ENCODE measurements around the gene NDRG4. TPM values are rescaled to one million over a fixed set of nuclear protein-coding genes. Genes with fewer than 3 reads are reported as not detected.
"Not testable (repeated sequence)": the region's sequence is repeated elsewhere in the genome, so short reads cannot be mapped to it uniquely, and the experiment has no call there.

Gene NDRG4
- total RNA-seq, 1 donor from 2014 or later, result 337 TPM

DNA sequence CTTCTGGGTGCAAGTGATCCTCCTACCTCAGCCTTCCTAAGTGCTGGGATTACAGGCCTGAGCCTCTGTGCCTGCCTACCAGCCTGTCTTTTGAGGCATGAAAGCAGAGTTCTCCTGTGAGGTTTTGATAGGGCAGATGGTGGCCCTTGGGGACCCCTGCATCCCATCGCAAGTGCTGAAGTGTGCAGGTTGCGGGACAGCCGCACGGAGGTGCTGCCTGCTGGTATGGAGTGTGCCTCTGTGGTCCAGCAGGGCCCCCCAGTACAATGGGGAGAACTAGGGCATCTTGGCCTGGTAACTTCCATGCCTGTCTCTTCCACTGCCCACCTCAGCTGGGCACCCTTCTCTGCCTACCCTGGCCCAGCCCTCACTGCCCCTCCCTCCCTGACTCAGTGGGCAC lies 9.9 kb upstream of the NDRG4 start:
- intact Hi-C loops (cut with DNase I), result no loop called here
- no peak for ATAC-seq
- DNase-seq (ENCODE audit: missing footprints), result peak; percentile 50

GRCh38 chr16:58490539-58490938 lies 9.4 kb upstream of the NDRG4 start:
- intact Hi-C loops (cut with DNase I); ATAC-seq: not testable (repeated sequence)
- DNase-seq (ENCODE audit: missing footprints), result peak; percentile 55

- intact Hi-C loops (cut with DNase I), result no loop called here
- ATAC-seq (no peak), DNase-seq (ENCODE audit: missing footprints) (peak; percentile 21)
Measured at GRCh38 chr16:58492066-58492465, 7.9 kb upstream of the NDRG4 start.

DNA sequence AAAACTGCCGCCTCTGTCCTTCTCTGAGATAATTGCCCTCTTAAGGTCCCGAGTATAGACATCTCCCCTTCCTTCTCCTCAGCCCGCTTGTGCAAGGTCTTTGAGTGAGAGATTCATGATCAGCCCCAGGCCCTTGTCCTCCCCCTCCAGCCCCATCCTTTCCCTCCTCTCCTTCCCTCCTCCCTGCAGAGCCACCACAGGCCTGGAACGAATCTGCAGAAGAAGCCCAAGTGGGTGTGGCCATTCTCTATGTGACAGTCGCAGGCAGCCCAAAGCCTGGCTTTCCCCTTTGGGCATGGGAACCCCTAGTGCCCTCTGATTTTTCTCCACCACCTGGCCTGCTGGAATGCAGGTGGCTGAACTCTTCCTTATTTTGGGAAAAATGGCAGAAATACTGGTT lies 7.2 kb upstream of the NDRG4 start:
- intact Hi-C loops (cut with DNase I), result no loop called here
- DNase-seq (ENCODE audit: missing footprints) (no peak), ATAC-seq (no peak)

- ATAC-seq (no peak), DNase-seq (ENCODE audit: missing footprints) (no peak)
- intact Hi-C loops (cut with DNase I), result no loop called here
Measured at GRCh38 chr16:58493756-58494431, 6.0 kb upstream of the NDRG4 start.

- ATAC-seq, result peak; percentile 76
- intact Hi-C loops (cut with DNase I), result no loop called here
Measured at GRCh38 chr16:58494981-58495520, 4.9 kb upstream of the NDRG4 start.

DNA sequence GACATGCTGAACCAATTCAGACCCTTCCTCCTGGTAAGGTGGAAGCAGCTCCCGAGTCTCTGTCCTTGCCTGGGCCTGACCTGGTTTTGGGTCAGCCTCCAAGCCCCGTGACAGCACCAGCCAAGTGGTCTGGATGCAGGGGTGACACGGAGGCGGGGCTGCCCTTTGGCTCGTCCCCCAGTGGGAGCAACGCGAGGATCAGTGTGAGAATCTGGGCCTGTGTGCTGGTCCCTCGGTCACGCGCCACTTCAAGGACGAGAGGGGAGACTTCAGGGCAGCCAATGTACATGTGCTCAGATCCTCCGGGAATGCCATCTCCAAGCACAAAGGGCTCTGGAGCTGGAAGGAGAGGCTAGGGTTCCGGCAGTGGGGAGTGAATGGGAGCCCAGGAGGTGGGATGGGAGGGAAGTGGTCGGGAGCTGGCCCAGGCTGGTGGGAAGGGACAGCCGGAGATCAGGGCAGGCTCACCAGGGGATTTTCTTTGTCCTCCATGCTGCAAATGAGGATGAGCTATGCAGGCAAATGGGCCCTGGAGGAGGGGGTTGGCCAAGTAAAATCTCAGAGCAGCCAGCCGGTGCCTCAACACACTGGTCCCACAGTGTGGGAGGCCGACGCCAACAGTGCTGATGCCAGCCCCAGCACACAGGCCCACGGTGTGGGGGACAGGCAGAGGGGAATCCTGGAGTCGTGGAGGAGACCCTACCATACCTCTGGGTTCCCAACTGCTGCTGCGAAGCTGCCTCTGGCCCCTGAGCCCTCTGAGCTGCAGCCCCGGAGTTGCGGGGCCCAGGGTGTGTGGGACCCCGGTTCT lies 4.2 kb upstream of the NDRG4 start:
- DNase-seq (ENCODE audit: missing footprints) (peak; percentile 79), ATAC-seq (peak; percentile 58)
- intact Hi-C loops (cut with DNase I), result no loop called here

More at GRCh38 chr16:58494981-58495520, 4.9 kb upstream of the NDRG4 start:
- DNase-seq (ENCODE audit: missing footprints), result peak; percentile 76

GRCh38 chr16:58497468-58497867 lies 2.5 kb upstream of the NDRG4 start:
- DNase-seq (ENCODE audit: missing footprints), result no peak
- no peak for ATAC-seq
- intact Hi-C loops (cut with DNase I), result no loop called here

GRCh38 chr16:58497935-58498334 lies 2.0 kb upstream of the NDRG4 start:
- intact Hi-C loops (cut with DNase I), result no loop called here
- DNase-seq (ENCODE audit: missing footprints), result no peak

DNA sequence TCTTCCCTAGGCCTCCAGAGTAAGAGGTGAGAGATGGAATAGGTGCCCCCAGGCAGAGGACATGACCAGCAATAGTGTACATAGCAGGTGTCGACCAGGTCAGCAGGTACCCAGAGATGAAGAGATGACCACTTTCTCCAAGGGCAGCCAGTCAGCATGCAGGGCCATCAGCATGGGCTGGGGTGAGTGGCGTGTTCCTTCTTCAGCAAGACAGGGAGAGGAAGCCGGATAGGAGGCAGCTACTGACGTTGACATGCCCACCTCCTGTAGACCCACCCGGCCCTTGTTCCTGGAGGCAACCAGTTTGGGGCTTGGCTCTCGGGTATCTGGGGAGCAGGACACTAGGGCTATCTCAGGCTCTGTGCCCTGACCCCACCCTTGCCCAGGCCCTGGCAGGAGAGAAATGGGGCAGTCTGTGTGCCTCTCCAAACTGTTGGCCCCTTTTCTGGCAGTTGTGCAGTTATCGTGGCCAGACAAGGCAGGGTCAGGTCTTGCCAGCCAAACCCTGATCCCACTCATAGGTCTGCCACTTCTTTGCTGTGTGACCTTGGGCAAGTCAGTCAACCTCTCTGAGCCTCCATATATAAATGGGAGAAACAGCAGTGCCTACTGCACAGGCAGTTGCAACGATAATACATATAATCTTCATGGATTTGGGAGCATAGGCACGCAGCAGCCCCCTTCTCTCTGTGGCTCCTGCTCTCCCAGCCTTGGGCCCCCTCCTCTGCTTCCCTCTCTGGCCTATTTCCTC lies 1.4 kb upstream of the NDRG4 start:
- no peak for ATAC-seq
- intact Hi-C loops (cut with DNase I), result no loop called here
- DNase-seq (ENCODE audit: missing footprints), result no peak

More at GRCh38 chr16:58497935-58498334, 2.0 kb upstream of the NDRG4 start:
- no peak for ATAC-seq

- ATAC-seq (no peak), DNase-seq (ENCODE audit: missing footprints) (no peak)
- intact Hi-C loops (cut with DNase I), result no loop called here
Measured at GRCh38 chr16:58499092-58499511, 841 bp upstream of the NDRG4 start.

GRCh38 chr16:58500430-58501241 lies 693 bp downstream of the NDRG4 start:
- intact Hi-C loops (cut with DNase I), result no loop called here
- ATAC-seq (no peak), DNase-seq (ENCODE audit: missing footprints) (no peak)

- DNase-seq (ENCODE audit: missing footprints), result no peak
- intact Hi-C loops (cut with DNase I), result no loop called here
Measured at GRCh38 chr16:58501242-58502131, 1.5 kb downstream of the NDRG4 start.

DNA sequence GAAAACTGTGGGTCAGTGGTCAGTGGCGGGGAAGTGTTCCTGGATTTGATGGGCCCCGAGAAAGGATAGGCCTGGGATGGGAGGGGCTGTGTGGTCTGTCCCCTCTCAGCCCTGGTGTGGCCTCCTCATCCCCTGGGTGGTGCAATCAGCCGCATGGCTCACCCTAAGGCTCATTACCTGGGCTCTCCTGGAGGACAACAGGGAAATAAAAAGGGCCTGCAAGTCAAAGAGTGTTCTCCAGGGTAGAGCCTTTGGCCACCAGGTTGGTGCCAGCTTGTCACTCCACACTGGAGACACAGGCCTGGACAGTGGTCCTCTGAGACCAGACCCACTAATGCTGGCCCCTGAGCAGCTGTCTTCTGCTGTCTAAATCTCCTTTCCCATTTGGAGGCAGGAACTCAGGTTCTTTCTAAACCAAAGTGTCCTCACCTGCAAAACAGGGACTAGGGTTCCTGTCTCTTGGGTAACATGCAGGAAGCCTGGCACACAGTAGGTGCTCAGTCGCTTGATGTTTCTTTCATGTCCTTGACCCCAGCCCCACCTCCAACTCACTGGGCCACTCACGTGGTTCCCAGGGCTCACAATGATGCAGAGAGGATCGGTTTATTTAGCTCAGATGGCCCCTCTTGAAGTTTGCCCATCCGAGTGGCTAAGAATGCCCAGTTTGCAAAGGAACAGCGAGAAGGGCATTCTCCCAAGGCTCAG lies 2.4 kb downstream of the NDRG4 start:
- ATAC-seq, result no peak
- intact Hi-C loops (cut with DNase I), result no loop called here
- no peak for DNase-seq (ENCODE audit: missing footprints)

More at GRCh38 chr16:58501242-58502131, 1.5 kb downstream of the NDRG4 start:
- ATAC-seq, result no peak

DNA sequence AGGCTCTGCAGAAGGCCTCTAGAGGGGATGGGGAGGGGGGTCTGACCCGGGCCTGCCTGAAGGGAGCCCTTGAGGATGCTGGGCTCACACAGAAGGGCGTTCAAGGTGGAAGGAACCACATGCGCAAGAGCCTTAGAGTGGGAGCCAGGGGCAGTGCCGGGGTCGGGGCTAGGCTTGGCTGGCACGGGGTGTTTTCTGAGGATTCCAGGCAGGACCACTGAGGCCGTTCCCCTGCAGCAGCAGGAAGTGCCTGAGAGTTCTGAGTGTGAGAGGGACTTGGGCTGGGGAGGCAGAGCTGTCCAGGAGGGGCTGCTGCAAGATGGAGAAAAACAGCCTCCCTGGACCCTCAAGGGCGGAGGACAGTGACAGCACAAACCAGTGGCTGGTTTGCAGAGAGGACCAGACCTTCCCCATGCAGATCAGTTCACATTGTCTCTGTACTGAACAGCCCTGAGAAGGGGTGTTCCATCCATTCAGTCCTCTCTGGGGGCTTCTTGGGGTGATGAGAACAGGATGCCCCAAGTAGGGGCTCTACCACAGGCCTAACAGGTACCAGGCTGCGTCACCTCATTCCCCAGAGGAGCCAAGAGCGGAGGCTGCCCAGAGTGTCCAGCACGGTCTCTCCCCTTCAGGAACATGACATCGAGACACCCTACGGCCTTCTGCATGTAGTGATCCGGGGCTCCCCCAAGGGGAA lies 3.4 kb downstream of the NDRG4 start:
- DNase-seq (ENCODE audit: missing footprints), result no peak
- ATAC-seq, result no peak
- intact Hi-C loops (cut with DNase I), result no loop called here

Measured in Right ventricle myocardium inferior (tissue), 1 donor.